HepG2 (cell line): ENCODE measurements around the gene KDM6B.

ENCODE experiments used
- CTCF ChIP-seq: sonication (generic); formaldehyde crosslinking; IDR thresholded peaks from 2 replicates; pipeline ENCODE4 v1.5.0; 2020; ENCODE audit warnings: mild to moderate bottlenecking, missing genetic modification reagents, moderate library complexity
- EZH2 ChIP-seq: conservative IDR thresholded peaks from 2 replicates; pipeline ENCODE4 v1.6.1; 2012; ENCODE audit warnings: mild to moderate bottlenecking, low read depth, low read length, moderate library complexity
- KLF12 ChIP-seq: sonication (generic); formaldehyde crosslinking; IDR thresholded peaks from 2 replicates; pipeline ENCODE4 v1.4.0; 2020; ENCODE audit warnings: missing genetic modification reagents, borderline replicate concordance
- KLF16 ChIP-seq, 2 experiments: sonication (generic) in 1 of 2; formaldehyde crosslinking in 1 of 2; IDR thresholded peaks; 2 replicates each; pipeline versions ENCODE4 v1.6.1 to v1.8.0; 2016 to 2023; ENCODE audit warnings: missing genetic modification reagents in 2 of 2, missing compliant biosample characterization in 1 of 2
- MAX ChIP-seq: IDR thresholded peaks from 2 replicates; pipeline ENCODE4 v1.6.1; 2012; ENCODE audit warnings: inconsistent platforms
- POLR2AphosphoS5 ChIP-seq: IDR thresholded peaks from 2 replicates; pipeline ENCODE4 v1.6.1; 2012; ENCODE audit warnings: low read depth, low read length
- TP53 ChIP-seq: sonication (generic); formaldehyde crosslinking; conservative IDR thresholded peaks from 2 replicates; pipeline ENCODE4 v1.4.0; 2020; ENCODE audit warnings: missing genetic modification reagents
- ZBTB39 ChIP-seq: sonication (generic); formaldehyde crosslinking; IDR thresholded peaks from 2 replicates; pipeline ENCODE4 v1.5.0; 2020; ENCODE audit warnings: missing genetic modification reagents
- ZNF674 ChIP-seq: sonication (generic); formaldehyde crosslinking; IDR thresholded peaks from 2 replicates; pipeline ENCODE4 v1.5.0; 2020; ENCODE audit warnings: low read depth, mild to moderate bottlenecking, missing genetic modification reagents

- TF ChIP-seq TP53 (CRISPR knock-in tag) (no peak), MAX (no peak), EZH2 (no peak), ZBTB39 (CRISPR knock-in tag) (no peak), ZNF674 (CRISPR knock-in tag) (no peak), POLR2AphosphoS5 (no peak), CTCF (CRISPR knock-in tag) (no peak), KLF12 (CRISPR knock-in tag) (no peak), KLF16 (CRISPR knock-in tag; IDR thresholded peaks at IDR 0.05) (no peak)
Observed at GRCh38 chr17:7837408-7838088, 3.5 kb downstream of the KDM6B start.
